HG02798 (cell line): ENCODE results near the gene SYCN.

Experiments
- ATAC-seq: cut with Tn5 transposase; IDR thresholded peaks from one replicate; pipeline ENCODE4 v1.9.1; 2021; ENCODE audit warnings: mild to moderate bottlenecking; ENCODE audit not compliant: unreplicated experiment, poor library complexity

SYCN gene

GRCh38 chr19:39173502-39173991, 30.5 kb downstream of the SYCN start:
- no peak for ATAC-seq

- ATAC-seq: no peak
Observed at GRCh38 chr19:39172700-39173501, 31.2 kb downstream of the SYCN start.

- no peak for ATAC-seq
Observed at GRCh38 chr19:39171479-39172465, 32.3 kb downstream of the SYCN start.

DNA sequence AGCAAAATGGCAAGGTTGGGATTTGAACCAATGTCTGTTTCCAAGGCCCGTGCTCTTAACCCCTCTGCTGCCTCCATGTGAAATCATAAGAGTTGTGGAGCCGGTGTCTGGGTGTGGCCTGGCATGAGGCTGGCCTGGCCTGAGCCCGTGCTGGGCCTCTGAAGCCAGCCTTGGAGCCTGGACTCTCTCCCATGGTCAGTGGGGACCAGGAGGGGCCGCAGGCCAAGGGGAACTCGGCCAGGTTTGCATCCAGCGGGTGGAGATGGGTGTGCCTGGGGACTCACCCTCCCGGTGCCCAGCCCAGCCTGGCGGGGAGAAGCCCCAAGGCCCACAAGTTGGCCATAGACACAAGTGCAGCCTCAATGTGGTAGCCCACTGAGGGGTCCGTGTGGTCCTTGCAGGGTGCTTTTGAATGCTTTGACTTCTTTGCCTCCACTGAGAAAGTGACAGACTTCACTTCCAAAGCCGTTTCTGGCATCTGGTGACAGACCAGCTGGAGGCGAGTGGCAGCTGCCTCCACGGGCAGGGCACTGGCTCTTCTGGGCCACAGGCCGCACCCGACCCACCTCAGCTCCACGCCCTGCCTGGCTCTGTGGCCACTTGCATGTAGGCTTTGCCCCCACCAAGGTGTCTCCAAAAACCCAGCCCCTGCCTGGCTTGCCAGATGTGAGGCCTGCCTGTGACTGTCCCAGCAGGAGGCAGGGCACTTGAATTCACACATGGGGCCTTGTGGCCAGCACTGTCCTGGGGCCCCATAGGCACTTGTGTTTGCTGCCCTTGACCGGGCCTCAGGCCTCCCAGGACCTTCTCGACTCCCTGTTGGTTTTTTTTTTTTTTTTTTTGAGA, 33.5 kb downstream of the SYCN start:
- no peak for ATAC-seq

GRCh38 chr19:39169143-39169810, 34.8 kb downstream of the SYCN start:
- no peak for ATAC-seq

DNA sequence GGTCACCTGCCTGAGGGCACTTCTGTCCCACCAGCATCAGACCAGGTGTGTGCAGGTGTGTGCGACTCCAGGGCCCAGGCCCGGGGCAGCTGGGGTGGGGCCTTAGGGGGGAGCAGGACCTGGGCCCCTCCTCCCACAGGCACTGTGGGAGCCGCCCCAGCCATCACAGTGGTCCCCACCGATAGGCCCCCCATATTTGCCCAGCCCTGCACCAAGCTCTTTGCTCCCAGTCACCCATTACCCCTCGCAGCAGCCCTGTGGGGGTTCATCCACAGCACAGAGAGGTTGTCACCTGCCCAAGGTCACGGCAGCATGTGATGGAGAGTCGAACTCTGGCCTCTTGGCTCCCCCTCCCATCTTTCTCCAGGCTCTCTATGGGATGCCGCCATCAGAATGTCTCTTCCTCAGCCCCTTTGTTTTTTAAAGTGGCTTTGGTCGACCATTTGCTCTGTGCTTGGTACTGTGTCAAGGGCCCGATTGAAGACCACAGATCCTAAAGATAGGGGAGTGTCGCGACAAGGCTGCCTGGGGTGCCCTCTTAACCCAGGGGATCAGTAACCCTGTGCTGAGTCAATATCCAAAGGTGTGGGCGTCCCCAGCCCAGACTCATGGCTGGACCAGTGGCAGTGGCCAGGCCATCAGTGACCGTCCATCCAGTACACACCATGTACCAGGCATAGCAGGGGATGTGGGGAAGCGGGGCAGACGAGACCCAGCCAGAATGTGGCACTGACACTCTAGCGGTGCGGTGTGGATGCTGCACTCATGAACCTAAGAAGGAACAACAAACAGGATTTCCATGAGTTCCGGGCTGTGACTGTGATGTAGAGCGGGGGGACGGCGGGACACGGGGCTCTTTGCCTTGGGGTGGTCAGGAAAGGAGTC, 35.6 kb downstream of the SYCN start:
- no peak for ATAC-seq

DNA sequence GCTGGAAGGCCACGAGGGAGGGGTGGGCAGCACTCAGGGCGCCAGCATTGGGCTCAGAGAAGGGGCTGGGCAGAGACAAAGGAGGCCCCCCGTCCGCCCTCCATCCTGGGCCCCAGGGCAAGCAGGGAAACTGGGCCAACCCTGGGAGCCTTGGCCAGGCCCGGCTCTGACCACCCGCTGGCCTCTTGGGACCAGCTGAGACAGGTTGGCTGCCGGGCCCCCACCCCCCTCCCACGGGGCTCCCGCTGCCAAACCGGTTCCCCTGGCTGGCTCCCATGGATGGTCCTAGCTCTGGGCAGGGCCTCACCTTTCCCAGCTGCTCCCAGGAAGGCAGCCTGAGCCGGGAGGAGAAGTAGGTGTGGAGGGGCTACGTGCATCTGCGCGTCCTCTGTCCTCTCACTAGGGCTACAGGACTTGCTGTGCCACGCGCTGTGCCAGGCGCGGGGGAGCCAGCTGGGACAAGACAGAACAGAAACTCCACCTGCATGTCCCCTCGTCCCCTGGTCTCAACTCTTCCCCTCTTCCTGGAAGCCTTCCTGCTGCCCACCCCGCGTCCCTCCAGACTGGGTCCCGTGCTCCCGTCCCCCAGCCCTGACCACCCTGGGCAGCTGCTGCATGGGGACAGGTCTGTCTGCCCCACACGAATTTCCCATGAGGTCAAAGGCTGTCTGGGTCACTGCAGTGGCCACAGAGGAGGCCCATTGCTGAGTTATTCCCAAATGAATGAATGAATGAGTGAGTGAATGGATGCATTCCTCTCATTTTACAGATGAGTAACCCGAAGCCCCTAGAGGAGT, 36.4 kb downstream of the SYCN start:
- ATAC-seq: no peak

GRCh38 chr19:39166571-39167391, 37.3 kb downstream of the SYCN start:
- ATAC-seq: no peak

- ATAC-seq: no peak
Observed at GRCh38 chr19:39165857-39166256, 38.2 kb downstream of the SYCN start.

DNA sequence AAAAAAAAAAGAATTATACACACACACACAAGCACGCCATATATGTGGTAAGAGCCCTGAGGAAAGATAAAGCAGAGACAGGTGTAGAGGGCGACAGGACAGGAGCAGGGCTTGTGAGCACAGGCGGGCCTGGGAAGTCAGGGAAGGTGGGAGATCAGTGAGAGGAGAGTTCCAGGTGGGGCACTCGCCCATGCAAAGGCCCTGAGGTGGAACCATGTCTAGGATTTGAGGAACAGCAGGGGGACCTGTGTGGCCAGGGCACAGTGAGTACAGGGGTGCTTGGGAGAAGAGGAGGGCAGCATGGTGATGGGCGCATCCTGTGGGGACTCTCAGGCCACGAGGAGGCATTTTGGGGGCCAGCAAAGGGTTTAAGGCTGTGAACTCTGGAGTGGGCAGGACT, 39.8 kb downstream of the SYCN start:
- ATAC-seq: no peak

DNA sequence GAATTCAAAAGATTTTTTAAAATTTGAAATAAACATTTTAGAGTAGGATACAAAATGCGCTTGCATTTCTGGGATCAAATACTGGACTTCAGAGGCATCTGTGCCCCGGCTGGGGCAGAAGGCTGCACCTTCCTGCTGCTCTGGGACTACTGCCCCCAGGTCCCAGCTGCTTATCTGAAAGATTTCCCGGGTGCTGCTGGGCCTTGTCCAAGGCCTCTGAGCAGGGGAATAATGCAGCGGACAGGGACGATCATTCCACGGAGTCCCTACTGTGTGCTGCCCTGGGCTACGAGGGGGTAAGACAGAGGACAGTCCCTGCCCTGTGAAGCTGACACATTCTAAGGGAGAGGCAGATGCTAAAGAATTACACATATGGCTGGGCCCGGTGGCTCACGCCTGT, 40.4 kb downstream of the SYCN start:
- no peak for ATAC-seq

DNA sequence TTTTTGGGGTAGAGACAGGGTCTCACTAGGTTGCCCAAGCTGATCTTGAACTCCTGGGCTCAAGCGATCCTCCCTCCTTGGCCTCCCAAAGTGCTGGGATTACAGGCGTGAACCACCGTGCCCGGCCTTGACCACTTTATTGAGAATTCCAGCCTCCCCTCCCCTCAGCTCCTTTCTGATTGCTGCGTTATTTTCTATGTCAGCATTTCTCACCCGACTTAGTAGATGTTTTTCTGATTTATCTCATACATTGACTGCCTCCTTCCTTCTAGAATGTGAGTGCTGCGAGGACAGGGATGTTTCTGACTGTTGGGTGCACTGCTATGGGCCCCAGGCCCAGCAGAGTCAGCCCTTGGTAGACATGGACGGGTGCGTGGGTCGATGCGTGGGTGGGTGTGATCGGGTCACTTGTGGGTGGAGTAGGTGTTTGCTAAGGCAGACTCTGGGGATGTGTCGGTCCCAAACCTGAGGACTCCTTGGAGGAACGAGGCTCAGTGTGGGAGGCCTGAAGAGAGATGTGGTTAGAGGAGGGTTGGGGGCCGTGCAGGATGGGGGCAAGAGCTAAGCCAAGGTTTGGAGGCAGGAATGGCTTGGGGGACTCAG, 41.5 kb downstream of the SYCN start:
- no peak for ATAC-seq

DNA sequence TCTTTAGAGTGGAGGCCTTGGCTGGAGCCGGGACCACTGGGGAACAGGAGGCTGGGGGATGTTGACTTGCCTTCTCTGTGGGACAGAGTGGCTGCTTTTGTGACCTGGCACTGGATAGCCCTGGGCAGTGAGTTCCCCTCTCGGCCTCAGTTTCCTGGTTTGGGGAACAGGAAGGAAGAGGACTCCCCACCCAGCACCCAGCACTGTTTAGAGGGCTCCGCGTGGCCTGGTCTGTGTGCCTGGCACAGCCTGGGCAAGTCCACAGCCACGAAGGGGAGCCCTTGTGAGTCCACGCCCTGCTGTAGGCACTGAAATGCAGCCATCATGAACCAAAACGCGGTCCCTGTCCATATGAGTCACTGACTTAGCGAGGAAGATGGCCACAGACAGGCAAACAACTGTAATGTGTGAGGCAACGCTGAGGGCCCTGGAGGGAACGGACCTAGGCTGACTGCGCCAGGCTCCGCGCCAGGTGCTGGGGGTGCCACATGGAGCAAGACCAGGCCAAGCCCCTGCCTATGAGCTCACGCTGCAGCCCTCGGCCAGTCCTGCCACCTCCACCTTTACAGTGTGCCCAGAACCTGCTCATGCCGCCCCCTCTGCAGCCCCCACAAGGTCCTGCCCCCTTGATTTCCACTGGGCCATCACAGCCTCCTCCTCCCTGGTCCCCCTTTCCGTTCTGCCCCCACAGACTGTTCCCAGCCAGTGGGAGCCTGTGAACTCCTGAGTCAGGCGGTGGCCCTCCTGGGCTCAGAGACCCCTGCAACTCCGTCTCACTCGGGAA, 43.0 kb downstream of the SYCN start:
- ATAC-seq: no peak

- no peak for ATAC-seq
Observed at GRCh38 chr19:39160523-39160861, 43.6 kb downstream of the SYCN start.

DNA sequence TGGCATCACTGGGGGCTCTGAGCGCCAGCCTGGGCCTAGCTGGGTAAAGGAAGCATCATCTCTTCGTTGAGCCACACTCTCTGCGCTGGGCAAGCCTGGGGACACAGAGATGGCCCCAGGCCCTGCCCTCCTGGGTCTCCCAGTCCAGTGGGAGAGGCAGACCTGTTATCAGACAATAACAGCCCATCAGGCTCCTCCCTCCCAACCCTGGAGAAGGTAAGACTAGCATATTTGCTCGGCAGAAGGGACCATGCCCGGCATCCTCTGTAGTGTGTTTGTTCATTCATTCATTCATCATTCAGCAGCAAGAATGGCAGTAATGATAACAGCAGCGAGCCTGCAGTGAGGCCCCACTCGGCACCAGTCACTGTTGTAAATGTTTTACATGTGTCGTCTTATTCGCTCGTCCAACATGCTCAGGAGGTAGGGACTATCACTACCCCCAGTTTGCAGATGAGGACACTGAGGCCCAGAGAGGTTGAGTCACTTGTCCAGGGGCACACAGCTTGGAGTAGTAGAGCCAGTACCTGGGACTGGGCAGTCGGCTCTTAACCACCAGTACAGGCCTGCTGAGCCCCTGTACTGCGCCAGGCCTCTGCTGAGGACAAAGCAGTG, 45.3 kb downstream of the SYCN start:
- ATAC-seq: no peak

GRCh38 chr19:39157997-39158389, 46.1 kb downstream of the SYCN start:
- ATAC-seq: no peak
